Stimulated activated CD4-positive, alpha-beta T cell treated with anti-CD3 and anti-CD28 coated beads, Interleukin-15, amount 100 ng/mL, for 24 hours (primary cell): ENCODE data around the gene SMYD1.

ENCODE experiments used
- DNase-seq: peaks from one replicate; pipeline ENCODE4 v3.0.0-alpha.2; 2020

SMYD1 gene

DNA sequence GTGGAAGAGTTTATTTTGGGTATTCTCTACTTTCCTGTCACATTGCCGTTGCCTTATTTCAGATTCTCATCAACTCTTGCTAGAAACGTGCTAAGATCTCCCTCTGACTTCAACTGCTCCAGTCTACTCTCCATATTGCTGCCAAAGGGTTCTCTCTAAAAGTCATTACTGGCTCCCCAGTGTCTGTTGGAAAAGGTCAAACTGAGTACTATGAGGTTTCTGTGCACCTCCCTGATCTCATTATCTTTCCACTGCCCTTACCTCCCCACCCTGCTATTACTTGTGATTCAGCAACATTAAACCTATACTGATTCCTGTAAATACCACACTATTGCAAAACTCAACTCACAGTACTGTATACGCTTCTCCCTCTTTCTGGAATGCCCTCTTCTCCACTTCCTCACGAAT, 10.2 kb upstream of the SMYD1 start:
- no peak for DNase-seq

DNA sequence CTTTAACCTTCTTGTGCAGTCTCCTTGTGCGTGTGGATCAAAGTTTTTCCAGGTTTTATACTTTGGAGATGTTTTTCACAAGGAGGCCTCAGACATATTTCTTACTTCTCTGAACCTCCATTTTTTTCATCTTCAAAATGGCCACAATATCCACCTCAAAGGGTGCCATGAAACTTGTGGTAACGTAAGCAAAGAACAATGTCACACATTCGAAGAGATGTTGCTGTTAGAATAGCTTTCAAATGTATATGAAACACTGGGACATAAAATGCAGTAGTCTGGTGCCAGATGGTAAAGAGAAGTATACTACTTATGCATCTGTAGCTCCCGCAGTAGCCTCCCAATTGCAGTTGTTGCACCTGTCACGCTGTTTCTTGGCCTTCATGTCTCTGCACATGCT, 9.4 kb upstream of the SMYD1 start:
- no peak for DNase-seq

DNA sequence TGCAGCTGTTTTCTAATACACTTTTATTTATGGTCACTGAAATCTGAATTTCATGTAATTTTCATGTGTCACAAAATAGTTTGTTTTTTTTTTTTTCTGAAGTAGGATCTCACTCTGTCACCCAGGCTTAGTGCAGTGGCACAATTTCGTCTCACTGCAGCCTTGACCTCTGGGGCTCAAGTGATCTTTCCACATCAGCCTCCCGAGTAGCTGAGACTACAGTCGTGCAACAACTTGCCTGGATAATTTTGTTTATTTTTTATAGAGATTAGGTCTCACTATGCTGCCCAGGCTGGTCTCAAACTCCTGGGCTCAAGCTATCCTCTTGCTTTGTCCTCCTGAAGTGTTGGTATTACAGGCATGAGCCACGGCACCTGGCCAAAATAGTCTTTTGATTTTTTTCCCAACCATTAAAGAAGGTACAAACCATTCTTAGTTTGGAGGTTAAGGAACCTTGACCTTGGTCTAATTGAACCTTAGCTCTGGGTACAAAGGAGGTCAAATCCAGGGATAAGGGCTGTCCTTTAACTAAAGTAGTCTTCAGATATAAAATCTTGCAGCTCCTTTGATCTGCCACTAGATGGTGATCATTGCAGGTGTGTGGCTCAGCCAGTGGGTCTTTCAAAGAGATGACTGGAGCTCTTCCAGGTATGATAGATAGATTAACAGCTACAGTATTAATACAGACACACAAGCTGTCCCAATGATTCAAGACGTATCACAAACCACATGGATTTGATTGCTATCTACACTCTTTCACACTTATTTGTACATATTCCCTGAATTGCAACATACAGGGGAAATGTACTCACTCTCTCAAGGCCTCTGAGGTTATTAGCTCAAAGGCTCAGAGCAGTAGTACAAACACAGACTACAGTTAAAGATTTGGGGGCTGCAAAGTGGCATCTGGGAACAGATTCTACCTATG, 7.4 kb upstream of the SMYD1 start:
- DNase-seq = peak; percentile 29

DNA sequence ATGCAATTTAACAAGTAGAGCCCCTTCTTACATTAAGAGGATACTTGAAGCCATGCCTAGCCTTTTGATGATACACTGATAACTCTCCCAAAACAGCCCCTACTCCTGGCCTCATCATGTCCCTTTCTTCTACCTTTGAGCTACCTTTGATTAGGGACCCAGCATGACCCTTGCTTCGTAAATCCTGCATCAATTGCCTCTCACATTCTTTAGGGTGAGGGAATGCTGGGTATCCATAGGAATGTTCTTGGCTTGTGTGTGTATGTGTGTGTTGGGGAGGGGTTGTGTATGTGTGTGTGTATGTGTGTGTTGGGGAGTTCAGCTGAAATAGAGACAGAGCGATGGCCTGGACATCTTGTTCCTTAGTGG, 6.7 kb upstream of the SMYD1 start:
- no peak for DNase-seq

DNA sequence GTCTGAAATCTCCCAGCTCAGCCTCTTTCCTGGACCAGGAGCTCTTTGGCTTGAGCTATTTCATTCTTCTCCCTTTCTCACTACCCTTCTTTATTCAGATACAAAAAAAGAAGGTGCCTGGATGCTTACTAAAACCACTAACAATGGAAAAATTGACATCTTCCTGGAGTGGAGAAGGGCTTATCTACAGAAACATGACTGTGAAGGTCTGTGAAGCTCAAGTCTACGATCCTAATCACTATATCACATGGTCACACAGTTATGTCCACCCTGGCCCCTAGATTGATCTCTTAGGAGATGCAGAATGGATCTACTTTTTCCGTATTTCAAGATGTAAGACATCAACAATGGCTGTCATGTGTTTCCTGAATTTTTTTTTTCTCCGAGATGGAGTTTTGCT, 6.3 kb upstream of the SMYD1 start:
- DNase-seq = no peak

DNA sequence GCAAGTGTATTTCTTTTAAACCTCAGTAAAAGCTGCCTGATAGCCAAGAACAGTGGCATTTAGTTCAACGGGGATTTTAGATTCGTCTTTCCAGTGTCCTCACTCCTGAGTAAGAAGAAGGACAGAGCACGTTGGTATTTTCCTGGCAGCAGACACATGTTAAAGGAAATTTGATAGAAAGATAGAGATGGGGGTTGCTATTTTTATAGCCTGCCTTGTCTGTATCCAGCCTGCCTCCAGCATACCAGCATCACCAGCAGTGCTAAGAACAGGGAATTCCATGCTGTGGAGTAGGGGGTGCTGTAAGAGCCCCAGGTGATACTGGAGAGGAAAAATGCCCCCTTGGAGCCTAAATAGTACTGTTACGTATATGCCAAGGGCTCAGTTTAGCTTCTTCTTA, 1.1 kb upstream of the SMYD1 start:
- DNase-seq = no peak

DNA sequence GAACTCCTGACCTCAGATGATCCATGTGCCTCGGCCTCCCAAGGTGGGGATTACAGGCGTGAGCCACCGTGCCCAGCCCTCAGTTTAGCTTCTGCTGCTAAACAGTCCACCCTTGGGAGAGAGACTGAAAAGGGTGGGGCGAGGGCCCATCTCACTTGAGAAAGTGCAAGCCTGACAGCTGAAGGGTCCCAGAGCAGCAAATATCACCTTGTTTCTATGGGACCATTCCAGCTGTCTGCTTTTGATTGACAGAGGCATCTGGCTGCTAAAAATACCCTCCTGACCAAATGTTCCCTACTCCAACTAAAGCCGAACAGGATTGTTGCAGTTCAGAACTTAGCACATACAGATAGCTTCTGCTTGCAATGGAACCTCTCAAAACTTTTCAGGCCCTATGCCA, 436 bp upstream of the SMYD1 start:
- no peak for DNase-seq

DNA sequence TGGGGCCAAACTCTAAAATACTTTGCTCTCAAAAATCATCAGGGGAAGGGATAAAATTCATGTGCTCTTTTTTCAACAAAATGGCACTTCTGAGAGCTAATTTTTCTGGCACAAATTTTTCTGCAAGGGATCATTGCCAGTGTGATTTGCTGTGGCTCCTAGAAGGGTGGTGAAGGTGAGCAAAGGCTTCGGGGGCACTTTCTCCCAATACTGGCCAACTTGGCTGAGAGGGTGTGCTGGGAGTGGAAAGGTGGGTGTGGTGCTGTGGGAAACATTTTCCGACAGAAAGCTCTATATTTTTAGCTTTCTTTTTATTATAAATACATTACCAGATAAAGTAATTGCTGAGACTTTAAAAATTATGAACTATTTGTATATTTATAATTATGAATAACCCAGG, 419 bp downstream of the SMYD1 start:
- no peak for DNase-seq

DNA sequence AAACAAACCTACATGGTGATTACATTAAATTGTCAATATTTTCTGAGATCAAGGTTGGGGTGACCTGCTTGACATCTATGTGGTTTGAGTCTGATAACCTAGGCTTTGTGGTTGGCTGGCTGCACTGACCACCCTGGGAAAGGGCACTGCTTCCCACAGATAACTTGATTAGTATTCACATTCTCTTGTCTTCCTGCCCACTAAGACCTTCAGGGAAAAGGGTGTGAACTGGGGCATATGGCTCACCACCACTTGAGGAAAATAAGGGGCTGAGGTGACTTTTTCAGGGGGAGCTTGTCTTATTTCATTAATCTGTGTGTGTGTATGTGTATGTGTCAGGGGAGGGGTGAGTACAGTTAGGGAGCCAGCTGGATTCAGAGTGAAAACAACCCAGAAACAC, 1.5 kb downstream of the SMYD1 start:
- no peak for DNase-seq

DNA sequence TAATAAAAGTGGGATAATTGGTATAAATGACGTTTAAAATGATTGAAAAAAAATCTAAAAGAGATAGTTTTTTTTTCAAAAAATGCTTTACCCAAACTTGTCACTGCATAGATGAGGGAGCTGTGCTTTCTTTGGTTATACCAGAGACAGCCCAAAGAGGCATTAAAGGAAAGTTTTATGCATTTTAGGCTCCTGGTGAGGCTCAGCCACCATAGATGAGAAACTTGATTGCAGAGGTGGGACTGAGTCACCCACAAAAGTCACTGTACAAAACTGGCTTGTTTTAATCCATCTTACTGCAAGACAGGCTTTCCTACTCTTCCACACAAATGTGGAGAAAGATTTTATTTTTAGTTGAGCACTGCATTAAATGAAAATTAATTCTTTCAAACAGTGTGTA, 2.4 kb downstream of the SMYD1 start:
- DNase-seq = no peak

DNA sequence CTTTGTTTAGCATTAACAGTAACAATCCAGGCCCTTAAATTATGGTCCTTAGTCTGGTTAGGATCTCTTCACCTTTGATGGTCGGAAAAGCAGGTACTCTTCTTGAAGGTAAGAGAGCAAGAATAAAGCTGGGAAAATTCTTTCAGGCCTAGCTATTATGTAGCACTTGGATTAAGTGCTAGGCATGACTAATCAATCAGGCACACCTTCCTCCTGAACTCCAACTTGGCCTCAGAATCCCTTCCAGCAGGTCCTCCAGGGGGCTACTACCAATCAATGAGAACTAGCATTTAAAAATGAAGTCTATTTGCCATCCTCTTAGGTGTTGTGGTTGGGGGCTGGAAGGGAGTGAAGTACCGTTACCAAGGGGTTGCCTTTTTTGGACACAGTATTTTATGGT, 3.7 kb downstream of the SMYD1 start:
- no peak for DNase-seq

DNA sequence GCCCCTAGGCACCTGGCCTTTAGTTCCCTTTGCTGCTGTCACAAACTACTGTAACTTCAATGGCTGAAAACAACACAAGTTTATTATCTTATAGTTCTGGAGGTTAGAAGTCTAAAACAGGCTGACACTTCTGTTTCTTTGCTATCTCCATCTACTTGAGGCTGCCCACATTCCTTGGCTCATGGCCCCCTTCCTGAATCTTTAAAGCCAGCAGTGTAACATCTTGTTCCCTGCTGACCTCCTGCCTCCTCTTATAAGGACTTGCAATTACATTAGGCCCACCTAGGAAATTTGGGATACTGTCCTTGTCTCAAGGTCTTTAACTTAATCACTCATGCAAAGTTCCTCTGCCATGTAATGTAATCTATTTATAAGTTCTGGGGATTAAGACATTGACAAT, 6.5 kb downstream of the SMYD1 start:
- no peak for DNase-seq

DNA sequence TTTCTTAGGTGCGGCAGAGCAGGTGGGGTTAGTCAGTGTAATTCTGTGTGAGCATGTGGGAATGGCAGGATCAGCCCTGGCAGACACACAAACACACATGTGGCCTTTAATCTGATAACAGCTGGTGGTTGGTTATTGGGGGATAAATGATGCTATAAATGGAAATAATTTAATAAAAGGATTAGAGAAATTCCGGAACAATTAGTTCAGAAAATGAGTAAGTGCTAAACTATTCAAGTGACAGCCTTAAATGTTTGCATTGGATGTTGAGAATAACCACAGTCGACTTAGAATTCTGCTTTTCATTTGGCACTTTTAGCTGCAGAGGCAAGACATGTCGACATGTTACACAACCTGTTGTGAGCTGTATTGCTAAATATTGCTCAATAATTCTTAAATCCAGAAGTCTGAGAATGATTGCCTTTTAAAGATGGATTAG, 7.2 kb downstream of the SMYD1 start:
- no peak for DNase-seq

DNA sequence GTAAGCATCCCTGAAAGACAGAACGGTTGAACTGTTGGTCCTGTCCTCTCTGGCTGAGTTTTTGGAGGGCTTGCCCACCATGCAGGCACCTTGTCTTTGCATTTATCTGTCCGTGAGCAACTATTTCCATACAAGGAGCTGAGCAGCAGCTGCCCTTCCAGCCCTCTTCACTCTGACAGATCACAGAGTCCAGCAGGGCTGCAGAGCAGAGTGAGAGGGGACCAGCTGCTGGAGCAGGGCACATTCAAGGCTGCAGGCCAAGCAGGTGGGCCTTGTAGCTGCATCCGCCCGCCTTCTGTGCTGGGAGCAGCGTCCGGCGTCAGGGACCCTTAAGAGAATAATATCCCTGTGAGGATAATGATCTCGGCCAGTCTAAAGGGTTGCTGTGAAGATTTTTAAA, 9.5 kb downstream of the SMYD1 start:
- no peak for DNase-seq

DNA sequence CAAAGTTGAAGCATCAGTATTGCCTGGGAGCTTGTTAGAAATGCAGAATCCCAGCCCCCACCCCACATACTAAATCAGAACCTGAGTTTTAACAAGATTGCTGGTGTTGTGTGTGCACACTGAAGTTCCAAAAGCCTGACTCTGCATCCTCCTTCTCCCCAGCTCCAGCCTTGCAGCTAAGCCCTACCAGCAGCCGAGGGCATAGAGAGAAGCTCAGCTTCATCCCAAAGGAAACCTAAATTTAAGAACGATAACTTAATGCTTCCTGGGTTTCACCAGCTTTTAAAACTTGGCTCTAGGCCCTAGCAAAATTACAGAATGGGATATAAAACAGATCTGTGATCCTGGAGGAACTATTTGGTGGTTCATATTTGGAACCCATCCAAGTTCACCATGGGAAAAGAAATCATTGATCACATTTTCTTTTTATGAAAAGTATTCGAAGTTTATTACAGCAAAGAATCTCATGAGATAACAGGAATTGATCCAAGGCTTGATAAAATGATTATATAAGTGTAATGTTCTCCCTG, 11.1 kb downstream of the SMYD1 start:
- no peak for DNase-seq

DNA sequence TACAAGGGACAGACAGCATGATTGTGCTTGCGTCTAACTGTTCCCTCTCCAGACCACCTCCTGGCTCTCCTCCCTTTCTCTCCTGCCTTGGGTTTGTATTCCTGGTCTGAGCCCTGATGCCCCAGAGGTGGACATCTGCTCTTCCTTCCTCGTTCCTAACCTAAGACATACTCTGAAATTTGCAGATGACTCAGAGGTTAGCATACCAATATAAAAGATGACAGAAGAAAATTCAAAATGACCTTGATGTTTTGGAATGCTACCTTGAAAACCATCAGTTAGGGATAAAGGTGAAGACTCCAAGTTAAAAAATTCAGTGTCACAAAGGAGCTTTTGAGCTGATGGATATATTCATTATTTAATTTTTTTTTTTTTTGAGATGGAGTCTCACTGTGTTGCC, 12.9 kb downstream of the SMYD1 start:
- DNase-seq = no peak

DNA sequence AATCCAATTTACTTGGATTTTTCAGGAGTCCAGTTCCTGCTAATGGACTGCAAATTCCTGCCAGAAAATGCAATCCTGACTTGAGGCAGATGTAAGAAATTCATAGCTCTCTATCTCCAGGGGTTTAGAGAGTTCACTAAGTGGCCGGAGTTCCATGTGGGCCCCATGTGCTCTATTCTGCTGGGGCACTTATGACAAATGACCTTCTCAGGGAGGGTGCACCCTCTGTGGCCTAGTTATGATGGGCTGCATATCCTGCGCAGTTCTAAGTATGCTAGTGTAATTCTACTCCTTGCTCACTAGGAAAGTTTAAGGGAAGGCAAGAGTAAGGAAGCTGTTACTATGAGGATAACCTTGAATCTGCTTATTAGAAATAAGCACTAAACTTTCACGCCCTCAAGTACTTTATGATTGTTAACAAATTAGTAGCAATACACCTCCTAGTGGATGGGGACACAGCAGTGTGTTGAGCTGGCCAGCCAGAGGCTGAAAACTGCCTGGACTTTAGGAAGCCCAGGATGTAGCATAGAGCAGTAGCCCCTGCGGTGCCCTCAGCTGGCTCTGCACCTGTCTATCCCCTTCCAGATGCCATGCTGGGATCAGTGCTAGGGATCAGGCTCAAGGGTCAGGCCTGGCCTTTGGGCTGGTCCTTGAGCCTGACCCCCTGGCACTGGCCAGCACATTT, 14.4 kb downstream of the SMYD1 start:
- DNase-seq = no peak

DNA sequence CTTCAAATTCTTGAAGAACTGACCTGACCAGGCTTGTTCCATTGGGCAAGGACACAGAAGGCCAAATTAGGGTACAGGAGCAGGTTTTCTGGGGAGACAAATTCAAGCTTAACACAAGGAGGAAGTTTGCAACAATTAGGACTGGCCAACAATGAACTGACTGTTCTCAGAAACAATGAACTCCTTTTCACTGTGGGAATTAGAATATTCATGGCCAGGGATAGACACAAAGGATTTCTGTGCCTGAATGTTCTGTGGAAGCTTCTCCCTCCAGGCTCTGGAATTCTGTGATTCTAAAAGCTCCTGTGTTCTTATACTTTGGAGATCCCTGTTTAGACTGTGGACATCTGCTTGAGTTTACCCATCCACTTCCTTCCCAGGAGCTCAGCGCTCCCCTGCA, 15.2 kb downstream of the SMYD1 start:
- DNase-seq = no peak

DNA sequence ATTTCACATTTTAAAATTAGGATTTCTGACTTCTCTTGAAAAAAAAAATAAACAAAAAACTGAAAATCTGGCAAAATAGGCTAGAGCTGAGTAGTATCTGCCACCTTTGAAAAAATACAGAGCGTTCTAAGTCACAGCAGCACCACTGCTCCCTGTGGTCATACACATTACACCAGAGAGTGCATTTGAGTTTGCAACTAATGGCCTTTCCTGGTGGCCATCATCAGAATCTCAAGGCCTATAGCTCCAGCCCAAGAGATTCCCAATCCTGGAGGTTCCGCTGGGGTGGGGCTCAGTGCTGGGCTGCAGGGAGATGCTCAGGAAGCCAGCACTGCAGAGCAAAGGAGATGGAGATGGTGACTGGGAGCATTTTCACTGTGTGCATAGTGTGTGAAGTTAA, 17.5 kb downstream of the SMYD1 start:
- no peak for DNase-seq

DNA sequence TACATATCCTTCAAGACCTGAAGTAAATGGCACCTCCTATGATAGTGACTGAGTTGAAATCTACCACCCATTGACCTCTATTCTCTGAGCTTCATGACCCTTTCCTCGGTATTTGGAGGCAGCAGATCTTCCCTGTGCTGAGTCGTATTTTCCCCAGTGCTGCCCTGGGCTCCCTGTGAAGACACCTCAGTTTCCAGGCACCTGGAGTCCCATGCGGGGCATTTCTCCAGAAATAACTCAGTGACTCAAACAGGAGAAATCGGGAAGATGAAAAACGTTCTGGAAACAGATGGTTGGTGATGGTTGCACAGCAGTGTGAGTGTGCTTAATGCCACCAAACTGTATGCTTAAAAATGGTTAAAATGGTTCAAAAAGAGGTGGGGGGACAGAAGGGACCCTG, 18.0 kb downstream of the SMYD1 start:
- DNase-seq = no peak

DNA sequence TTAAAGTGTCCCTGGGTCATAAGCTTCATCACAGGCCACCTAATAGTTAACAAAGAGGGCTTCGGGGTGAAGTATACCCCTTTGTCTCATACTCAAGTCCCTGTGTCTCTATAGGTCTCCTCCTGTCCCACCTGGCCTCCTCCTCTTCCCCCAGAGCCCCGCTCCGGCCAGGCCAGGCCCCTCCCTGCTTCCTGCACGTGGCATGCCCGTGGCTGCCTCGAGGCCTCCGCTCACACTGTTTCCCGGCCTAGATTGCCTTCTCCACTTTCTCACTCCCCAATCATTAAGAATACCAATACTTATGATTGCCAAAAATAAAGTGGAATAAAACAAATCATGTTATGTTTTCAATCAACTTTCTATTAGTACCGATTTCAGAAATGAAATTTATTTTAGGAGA, 18.8 kb downstream of the SMYD1 start:
- DNase-seq = no peak

DNA sequence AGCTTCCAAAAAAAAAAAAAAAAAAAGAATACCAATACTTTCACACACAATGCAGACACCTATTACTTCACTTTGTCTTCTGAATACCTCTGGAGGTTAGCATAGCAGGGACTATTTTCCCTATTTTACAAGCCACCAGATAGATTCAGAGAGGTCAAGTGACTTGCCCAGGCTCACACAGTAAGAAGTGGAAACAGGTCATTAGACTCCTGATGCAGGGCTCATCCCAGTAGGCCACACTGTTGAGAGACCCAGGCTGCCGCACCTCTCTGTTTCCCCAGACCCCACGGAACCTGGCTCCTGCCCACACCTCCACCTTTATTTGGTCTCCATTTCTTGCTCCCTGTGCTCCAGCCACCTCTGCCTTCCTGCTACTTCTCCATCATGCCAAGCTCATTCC, 19.4 kb downstream of the SMYD1 start:
- no peak for DNase-seq

DNA sequence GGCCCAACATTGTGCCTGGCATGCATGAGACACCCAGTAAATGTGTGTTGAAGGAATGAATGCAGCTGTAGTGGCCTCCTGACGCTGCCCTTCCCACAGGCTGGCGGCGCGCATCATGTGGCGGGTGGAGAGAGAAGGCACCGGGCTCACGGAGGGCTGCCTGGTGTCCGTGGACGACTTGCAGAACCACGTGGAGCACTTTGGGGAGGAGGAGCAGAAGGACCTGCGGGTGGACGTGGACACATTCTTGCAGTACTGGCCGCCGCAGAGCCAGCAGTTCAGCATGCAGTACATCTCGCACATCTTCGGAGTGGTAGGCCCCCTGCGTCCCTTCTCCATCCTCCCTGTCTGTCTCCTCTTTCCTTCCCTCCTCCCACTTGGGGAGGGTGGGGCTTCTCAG, 20.1 kb downstream of the SMYD1 start:
- no peak for DNase-seq

DNA sequence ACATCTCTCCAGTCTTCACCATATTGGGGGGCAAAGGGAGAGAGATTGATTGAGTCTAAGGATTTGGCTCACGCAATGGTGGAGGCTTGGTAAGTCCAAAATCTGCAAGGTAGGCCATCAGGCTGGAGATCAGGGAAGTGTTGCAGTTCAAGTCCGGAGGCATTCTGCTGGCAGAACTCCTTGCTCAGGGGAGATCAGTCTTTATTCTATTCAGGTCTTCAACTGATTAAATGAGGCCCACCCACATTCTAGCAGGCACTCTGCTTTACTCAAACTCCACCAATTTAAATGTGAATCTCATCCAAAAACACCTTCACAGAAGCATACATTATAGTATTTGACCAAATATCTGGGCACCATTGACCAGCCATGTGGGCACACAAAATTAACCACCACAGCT, 21.4 kb downstream of the SMYD1 start:
- no peak for DNase-seq
